AG10803 (cell line): ENCODE measurements around the gene CCNJL.
"Not testable (repeated sequence)": the region's sequence is repeated elsewhere in the genome, so short reads cannot be mapped to it uniquely, and the experiment has no call there.

Source experiments
- DNase-seq: peaks from one replicate; pipeline ENCODE4 v3.0.0; 2010; ENCODE audit warnings: low read depth
- H3K4me3 ChIP-seq: 2 replicates; pipeline ENCODE4 v1.5.1; 2011; ENCODE audit warnings: mild to moderate bottlenecking, low read length, control low read depth
- CTCF ChIP-seq: conservative IDR thresholded peaks from 2 replicates; pipeline ENCODE4 v1.5.1; 2011; ENCODE audit warnings: mild to moderate bottlenecking, low read length, control low read depth, inconsistent platforms

Gene CCNJL

DNA sequence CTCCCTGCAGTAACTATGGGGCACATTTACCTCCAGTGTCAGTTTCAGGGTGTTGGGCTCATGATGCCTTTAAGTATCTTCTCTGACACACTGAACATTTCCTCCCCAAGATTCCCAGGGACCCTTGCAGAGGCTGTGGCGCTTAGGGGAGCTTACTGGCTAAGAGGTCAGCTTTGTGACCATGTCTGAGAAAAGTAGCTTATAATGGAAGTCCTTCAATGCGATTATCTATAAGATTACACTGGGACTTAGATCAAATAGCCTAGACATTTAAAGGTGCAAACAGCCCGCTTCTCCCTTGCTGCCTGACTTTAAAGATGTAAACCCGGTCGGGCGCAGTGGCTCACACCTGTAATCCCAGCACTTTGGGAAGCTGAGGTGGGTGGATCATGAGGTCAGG lies 57.7 kb downstream of the CCNJL start:
- H3K4me3 ChIP-seq = no peak overlapping the region
- TF ChIP-seq CTCF = no peak
- no peak for DNase-seq

DNA sequence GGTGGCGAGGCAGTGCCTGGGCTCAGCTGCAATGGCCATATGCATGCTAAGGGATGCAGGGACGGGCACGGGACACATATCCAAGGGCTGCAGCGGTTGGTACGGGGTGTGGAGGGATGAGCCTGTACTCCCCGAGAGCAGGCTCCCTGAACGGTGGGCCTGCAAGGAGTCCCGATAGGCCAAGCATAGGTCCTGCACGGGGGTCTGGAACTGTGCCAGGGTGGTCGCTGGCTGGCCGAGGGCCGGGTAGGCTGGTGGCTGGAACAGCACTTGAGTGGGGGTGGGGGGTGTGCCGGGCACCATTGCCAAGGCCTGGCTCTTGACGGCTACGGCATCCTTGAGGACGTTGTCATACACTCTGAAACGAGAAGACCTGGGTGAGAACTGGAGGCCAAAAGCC lies 58.9 kb downstream of the CCNJL start:
- no peak for DNase-seq
- TF ChIP-seq CTCF = no peak
- no peak overlapping the region for H3K4me3 ChIP-seq

- no peak for TF ChIP-seq CTCF
- no peak overlapping the region for H3K4me3 ChIP-seq
- no peak for DNase-seq
Measured at GRCh38 chr5:160252916-160253315, 59.4 kb downstream of the CCNJL start.

DNA sequence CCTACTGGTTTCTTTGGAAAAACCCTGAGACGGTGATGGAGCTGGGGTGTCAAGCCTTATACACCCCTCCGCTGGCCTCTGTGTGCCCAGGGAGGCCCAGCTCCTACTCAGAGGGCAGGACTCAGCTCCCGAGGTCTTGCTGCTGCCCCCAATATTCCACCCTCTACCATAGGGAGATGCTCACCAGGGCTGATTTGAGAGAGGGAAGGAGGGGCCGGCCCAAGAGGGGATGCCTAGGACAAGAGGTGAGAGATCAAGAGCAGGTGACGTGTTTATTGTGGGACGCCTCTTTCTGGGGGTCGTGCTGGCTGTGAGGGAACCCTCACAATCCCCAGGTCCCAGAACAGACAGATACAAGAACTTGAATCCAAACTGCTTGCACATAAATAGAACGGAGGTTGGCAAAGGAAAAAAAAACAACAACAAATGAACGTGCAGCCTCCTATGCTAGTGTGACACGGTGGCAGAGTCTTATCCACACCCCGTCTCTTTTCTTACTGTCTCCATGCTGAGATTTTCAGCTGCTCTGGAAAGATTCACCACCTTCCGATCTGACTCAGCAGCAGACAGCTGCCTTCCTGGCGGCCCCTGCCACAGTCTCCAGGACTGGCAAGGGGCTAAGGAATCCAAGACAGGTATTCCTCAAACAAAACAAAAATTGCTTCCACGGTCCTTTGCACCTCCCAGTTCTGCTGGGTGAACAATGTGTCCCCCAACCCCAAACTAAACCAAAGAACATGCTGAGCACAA lies 60.8 kb downstream of the CCNJL start:
- TF ChIP-seq CTCF = no peak
- H3K4me3 ChIP-seq = no peak overlapping the region
- no peak for DNase-seq

GRCh38 chr5:160250826-160251225 lies 61.5 kb downstream of the CCNJL start:
- no peak for DNase-seq
- H3K4me3 ChIP-seq = no peak overlapping the region
- TF ChIP-seq CTCF = no peak

DNA sequence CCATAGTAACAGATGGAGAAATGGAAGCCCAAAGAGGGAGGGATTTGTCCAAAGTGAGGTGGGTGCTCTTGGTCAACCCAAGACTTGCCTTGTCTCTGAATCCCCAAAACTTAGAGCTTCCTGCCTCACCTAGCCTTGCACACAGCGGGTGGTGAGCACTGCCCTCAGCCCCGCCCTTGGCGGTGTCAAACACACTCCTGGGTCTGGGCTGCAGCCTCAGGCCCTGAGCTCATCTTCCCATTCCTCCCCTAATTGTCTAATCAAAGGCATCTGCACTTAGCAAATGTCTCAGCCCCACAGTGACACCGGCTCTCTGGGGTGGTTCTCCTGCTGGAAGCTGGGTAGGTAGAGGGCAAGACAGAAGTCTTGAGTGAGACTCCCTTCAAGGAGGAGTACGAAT lies 62.1 kb downstream of the CCNJL start:
- H3K4me3 ChIP-seq = no peak overlapping the region
- TF ChIP-seq CTCF = no peak
- no peak for DNase-seq

- H3K4me3 ChIP-seq = not testable (repeated sequence)
Measured at GRCh38 chr5:160249570-160249969, 62.8 kb downstream of the CCNJL start.

More at GRCh38 chr5:160249570-160249969, 62.8 kb downstream of the CCNJL start:
- DNase-seq = not testable (repeated sequence)
